ENCODE measurements around the gene ADARB1. TPM values are rescaled to one million over a fixed set of nuclear protein-coding genes. Genes with fewer than 3 reads are reported as not detected.

ADARB1 gene, protein sequence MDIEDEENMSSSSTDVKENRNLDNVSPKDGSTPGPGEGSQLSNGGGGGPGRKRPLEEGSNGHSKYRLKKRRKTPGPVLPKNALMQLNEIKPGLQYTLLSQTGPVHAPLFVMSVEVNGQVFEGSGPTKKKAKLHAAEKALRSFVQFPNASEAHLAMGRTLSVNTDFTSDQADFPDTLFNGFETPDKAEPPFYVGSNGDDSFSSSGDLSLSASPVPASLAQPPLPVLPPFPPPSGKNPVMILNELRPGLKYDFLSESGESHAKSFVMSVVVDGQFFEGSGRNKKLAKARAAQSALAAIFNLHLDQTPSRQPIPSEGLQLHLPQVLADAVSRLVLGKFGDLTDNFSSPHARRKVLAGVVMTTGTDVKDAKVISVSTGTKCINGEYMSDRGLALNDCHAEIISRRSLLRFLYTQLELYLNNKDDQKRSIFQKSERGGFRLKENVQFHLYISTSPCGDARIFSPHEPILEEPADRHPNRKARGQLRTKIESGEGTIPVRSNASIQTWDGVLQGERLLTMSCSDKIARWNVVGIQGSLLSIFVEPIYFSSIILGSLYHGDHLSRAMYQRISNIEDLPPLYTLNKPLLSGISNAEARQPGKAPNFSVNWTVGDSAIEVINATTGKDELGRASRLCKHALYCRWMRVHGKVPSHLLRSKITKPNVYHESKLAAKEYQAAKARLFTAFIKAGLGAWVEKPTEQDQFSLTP
- total RNA-seq (2014; rRNA removed; shearing (Covaris generic)) (6.3 and 14.8 TPM in 2 replicates), polyA plus RNA-seq (2016; fragmentation: Nextera tagmentation; extraction: Ambion mirVana) (4.8 and 7.4 TPM in 2 replicates)
- long read RNA-seq, partial matches to known transcripts, result 1 of 3 reads
- long read RNA-seq, other reads (novel, unspliced or antisense), result 1 of 3 reads

DNA sequence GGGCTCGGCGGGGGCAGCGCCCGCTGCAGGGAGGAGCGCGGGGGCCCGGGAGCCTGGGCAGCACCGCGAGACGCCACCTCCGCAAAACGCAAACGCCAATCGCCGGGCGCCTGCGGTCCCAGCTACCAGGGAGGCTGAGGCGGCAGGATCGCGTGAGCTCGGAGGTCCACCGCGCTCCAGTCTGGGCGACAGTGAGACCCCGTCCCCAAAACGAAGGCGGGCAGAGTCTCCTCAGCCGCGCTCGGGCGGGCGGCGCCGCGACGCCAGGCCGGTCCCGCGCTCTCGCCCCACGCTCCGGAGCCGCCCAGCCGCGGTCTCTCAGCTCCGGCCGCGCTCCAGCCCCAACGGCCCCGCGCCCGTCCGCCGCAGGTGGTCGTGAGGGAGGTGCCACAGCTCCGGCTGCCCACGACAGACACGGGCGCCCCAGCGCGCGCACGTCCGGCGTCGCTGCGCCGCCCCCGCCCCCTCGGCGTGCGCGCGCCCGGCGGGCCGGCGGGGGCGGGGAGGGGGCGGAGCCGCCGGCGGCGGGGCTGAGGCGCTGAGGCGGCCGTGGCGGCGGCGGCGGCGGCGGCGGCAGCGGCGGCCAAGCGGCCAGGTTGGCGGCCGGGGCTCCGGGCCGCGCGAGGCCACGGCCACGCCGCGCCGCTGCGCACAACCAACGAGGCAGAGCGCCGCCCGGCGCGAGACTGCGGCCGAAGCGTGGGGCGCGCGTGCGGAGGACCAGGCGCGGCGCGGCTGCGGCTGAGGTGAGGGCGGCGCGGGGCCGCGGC lies at the start of gene ADARB1:
Gene ADARB1 (plus strand): TSS at position 533 of the 770 bp plus-strand sequence. CDS start 97,077 bp downstream, outside the sequence.
- TF ChIP-seq, protein P1, sequence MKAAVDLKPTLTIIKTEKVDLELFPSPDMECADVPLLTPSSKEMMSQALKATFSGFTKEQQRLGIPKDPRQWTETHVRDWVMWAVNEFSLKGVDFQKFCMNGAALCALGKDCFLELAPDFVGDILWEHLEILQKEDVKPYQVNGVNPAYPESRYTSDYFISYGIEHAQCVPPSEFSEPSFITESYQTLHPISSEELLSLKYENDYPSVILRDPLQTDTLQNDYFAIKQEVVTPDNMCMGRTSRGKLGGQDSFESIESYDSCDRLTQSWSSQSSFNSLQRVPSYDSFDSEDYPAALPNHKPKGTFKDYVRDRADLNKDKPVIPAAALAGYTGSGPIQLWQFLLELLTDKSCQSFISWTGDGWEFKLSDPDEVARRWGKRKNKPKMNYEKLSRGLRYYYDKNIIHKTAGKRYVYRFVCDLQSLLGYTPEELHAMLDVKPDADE (IDR thresholded peaks at IDR 0.05), result no peak
- TF ChIP-seq, protein P2, sequence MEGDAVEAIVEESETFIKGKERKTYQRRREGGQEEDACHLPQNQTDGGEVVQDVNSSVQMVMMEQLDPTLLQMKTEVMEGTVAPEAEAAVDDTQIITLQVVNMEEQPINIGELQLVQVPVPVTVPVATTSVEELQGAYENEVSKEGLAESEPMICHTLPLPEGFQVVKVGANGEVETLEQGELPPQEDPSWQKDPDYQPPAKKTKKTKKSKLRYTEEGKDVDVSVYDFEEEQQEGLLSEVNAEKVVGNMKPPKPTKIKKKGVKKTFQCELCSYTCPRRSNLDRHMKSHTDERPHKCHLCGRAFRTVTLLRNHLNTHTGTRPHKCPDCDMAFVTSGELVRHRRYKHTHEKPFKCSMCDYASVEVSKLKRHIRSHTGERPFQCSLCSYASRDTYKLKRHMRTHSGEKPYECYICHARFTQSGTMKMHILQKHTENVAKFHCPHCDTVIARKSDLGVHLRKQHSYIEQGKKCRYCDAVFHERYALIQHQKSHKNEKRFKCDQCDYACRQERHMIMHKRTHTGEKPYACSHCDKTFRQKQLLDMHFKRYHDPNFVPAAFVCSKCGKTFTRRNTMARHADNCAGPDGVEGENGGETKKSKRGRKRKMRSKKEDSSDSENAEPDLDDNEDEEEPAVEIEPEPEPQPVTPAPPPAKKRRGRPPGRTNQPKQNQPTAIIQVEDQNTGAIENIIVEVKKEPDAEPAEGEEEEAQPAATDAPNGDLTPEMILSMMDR (conservative IDR thresholded peaks at IDR 0.05; ENCODE audit: low read depth in 2 of 2), result no peak
- no peak for TF ChIP-seq EZH2phosphoT487 (IDR thresholded peaks at IDR 0.05; ENCODE audit: unreplicated experiment)
- peak; percentile 52 for TF ChIP-seq POLR2AphosphoS5 (IDR thresholded peaks at IDR 0.05; ENCODE audit: low read depth)
- Histone ChIP-seq H3K4me1 (ENCODE audit: insufficient read depth) (peaks cover 15% of the 10 kb centered on the region), H3K27ac (ENCODE audit: low read depth) (no peak within 1 kb of the TSS), H2AFZ (peak within 1 kb of the TSS; percentile 81; the same call in 1 of the 2 replicates), H3K36me3 (ENCODE audit: insufficient read depth) (no peaks in the 10 kb centered on the region), H3K4me2 (peak within 1 kb of the TSS; percentile 93), H4K20me1 (replicated peaks; ENCODE audit: insufficient read depth) (peaks cover 18% of the 10 kb centered on the region), H3K9me2 (ENCODE audit: insufficient read depth) (no peaks in the 10 kb centered on the region), H3F3A (replicated peaks; ENCODE audit: low read depth) (peaks cover 12% of the 10 kb centered on the region; the same call in 1 of the 2 replicates), H3K79me2 (replicated peaks; ENCODE audit: insufficient read depth) (peaks cover 10% of the 10 kb centered on the region), H3K27me3 (ENCODE audit: insufficient read depth) (peaks cover 22% of the 10 kb centered on the region), H3K4me3 (peak within 1 kb of the TSS; percentile 70)
- peaks cover 22% of the 10 kb centered on the region for H3K27me3 Mint-ChIP-seq (ENCODE audit: insufficient read depth, low read depth, poor library complexity)
- H3K27ac Mint-ChIP-seq, result no peak within 1 kb of the TSS; the same call in 1 of the 2 replicates
- peaks cover 3% of the 10 kb centered on the region; the same call in 1 of the 3 replicates for H3K9me3 Mint-ChIP-seq
- peak within 1 kb of the TSS; percentile 82 for H3K4me3 Mint-ChIP-seq
- H3K36me3 Mint-ChIP-seq (ENCODE audit: low read depth), result peaks cover 3% of the 10 kb centered on the region; the same call in 1 of the 3 replicates
- ATAC-seq (peak; percentile 33), DNase-seq (ENCODE audit: low spot score) (peak; percentile 74)
- peaks cover 13% of the 10 kb centered on the region for H3K4me1 Mint-ChIP-seq

DNA sequence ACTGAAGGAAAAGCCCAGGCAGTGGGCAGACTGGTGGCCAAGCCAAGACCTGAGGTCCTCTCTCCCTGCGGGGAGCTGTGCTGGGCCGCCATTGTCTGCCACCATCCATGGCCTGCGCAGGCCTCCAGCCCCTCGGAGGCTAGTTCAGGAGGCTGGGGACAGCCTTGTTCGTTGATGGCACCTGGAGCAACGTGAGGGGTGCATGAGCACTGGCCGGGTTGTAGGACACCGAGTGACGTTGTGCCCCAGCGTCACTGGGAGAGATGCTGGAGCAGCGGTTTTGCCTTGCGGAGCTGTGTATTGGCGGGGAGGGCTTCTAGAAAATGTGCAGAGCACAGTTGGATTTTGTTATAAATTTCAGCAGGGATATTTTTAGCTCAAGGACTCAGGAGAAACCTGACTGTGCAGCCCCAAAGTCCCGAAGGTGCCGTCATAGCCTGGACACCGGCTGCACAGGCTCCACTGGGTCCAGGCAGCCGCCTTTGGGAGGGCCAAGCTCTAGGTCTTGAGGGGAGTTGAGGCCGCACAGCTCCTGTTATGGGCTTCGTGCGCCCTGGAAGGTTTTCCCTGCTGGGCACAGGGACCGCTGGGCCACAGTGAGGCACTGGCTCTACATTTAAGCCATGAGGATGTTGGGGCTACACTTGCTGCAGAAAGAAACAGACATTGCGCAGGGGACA lies 48.2 kb upstream of the ADARB1 start:
- H3F3A ChIP-seq (replicated peaks; ENCODE audit: low read depth), result no peaks in the 10 kb centered on the region
- H3K4me1 Mint-ChIP-seq, result peaks cover 27% of the 10 kb centered on the region
- no peaks in the 10 kb centered on the region for H3K79me2 ChIP-seq (replicated peaks; ENCODE audit: insufficient read depth)
- no peaks in the 10 kb centered on the region for H3K9me2 ChIP-seq (ENCODE audit: insufficient read depth)
- H3K4me1 ChIP-seq (ENCODE audit: insufficient read depth), result peaks cover 18% of the 10 kb centered on the region
- H3K4me3 ChIP-seq, result no peak overlapping the region
- peaks cover 15% of the 10 kb centered on the region for H3K9me3 Mint-ChIP-seq
- H3K4me2 ChIP-seq, result no peak overlapping the region
- H3K27ac Mint-ChIP-seq, result no peak overlapping the region
- H3K27me3 ChIP-seq (ENCODE audit: insufficient read depth), result no peaks in the 10 kb centered on the region
- no peak overlapping the region for H2AFZ ChIP-seq
- peaks cover 4% of the 10 kb centered on the region; the same call in 2 of the 3 replicates for H3K36me3 Mint-ChIP-seq (ENCODE audit: low read depth)
- H3K27ac ChIP-seq (ENCODE audit: low read depth), result no peak overlapping the region
- ATAC-seq (no peak), DNase-seq (ENCODE audit: low spot score) (no peak)
- H3K36me3 ChIP-seq (ENCODE audit: insufficient read depth), result no peaks in the 10 kb centered on the region
- peaks cover 22% of the 10 kb centered on the region for H3K27me3 Mint-ChIP-seq (ENCODE audit: insufficient read depth, low read depth, poor library complexity)
- no peak overlapping the region for H3K4me3 Mint-ChIP-seq
- no peaks in the 10 kb centered on the region for H4K20me1 ChIP-seq (replicated peaks; ENCODE audit: insufficient read depth)
- no peak for TF ChIP-seq EZH2 (IDR thresholded peaks at IDR 0.05; ENCODE audit: low read depth, unreplicated experiment)
- no peak for TF ChIP-seq ZNF331 (CRISPR knock-in tag; IDR thresholded peaks at IDR 0.05; ENCODE audit: low read depth)
- TF ChIP-seq STAT1 (IDR thresholded peaks at IDR 0.05; ENCODE audit: unreplicated experiment), result no peak
- TF ChIP-seq ZNF114 (CRISPR knock-in tag; IDR thresholded peaks at IDR 0.05), result no peak
- TF ChIP-seq, protein P1 (IDR thresholded peaks at IDR 0.05), result no peak
- no peak for TF ChIP-seq JUNB (IDR thresholded peaks at IDR 0.05; ENCODE audit: unreplicated experiment)
- TF ChIP-seq POLR2AphosphoS5 (IDR thresholded peaks at IDR 0.05; ENCODE audit: low read depth), result no peak
- TF ChIP-seq, protein P3, sequence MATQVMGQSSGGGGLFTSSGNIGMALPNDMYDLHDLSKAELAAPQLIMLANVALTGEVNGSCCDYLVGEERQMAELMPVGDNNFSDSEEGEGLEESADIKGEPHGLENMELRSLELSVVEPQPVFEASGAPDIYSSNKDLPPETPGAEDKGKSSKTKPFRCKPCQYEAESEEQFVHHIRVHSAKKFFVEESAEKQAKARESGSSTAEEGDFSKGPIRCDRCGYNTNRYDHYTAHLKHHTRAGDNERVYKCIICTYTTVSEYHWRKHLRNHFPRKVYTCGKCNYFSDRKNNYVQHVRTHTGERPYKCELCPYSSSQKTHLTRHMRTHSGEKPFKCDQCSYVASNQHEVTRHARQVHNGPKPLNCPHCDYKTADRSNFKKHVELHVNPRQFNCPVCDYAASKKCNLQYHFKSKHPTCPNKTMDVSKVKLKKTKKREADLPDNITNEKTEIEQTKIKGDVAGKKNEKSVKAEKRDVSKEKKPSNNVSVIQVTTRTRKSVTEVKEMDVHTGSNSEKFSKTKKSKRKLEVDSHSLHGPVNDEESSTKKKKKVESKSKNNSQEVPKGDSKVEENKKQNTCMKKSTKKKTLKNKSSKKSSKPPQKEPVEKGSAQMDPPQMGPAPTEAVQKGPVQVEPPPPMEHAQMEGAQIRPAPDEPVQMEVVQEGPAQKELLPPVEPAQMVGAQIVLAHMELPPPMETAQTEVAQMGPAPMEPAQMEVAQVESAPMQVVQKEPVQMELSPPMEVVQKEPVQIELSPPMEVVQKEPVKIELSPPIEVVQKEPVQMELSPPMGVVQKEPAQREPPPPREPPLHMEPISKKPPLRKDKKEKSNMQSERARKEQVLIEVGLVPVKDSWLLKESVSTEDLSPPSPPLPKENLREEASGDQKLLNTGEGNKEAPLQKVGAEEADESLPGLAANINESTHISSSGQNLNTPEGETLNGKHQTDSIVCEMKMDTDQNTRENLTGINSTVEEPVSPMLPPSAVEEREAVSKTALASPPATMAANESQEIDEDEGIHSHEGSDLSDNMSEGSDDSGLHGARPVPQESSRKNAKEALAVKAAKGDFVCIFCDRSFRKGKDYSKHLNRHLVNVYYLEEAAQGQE (IDR thresholded peaks at IDR 0.05; ENCODE audit: unreplicated experiment), result no peak
- no peak for TF ChIP-seq NANOG (IDR thresholded peaks at IDR 0.05; ENCODE audit: borderline replicate concordance)
- TF ChIP-seq EZH2phosphoT487 (IDR thresholded peaks at IDR 0.05; ENCODE audit: unreplicated experiment), result no peak
